GM12892 (cell line): ENCODE measurements around the gene TTC27. TPM values are rescaled to one million over a fixed set of nuclear protein-coding genes. Genes with fewer than 3 reads are reported as not detected.

ENCODE experiments used
- DNase-seq: peaks from one replicate; pipeline ENCODE4 v3.0.0; 2011; ENCODE audit not compliant: insufficient read length
- FAIRE-seq: peaks from 2 replicates; lab custom pipeline; 2011; peaks lifted over from hg19 to GRCh38; lab: Jason Lieb, UNC
- POLR2A ChIP-seq: IDR thresholded peaks from 2 replicates; pipeline ENCODE4 v1.6.1; 2011; ENCODE audit warnings: low read depth, low read length, control low read depth
- POLR2AphosphoS5 ChIP-seq: IDR thresholded peaks from 2 replicates; pipeline ENCODE4 v1.6.1; 2011; ENCODE audit warnings: low read depth, low read length, control low read depth
- TAF1 ChIP-seq: IDR thresholded peaks from 2 replicates; pipeline ENCODE4 v1.6.1; 2011; ENCODE audit warnings: low read depth, mild to moderate bottlenecking, control low read depth, low read length, borderline replicate concordance
- polyA plus RNA-seq: library from polyadenylated mRNA; unstranded; fragments of >200 nt; gene quantifications from one replicate; pipeline ENCODE4 v1.2.1, GENCODE V29; 2012; ENCODE audit warnings: missing spikeins, inconsistent platforms; ENCODE audit not compliant: missing spikeins

The TTC27 gene
- 25.3 TPM for polyA plus RNA-seq

DNA sequence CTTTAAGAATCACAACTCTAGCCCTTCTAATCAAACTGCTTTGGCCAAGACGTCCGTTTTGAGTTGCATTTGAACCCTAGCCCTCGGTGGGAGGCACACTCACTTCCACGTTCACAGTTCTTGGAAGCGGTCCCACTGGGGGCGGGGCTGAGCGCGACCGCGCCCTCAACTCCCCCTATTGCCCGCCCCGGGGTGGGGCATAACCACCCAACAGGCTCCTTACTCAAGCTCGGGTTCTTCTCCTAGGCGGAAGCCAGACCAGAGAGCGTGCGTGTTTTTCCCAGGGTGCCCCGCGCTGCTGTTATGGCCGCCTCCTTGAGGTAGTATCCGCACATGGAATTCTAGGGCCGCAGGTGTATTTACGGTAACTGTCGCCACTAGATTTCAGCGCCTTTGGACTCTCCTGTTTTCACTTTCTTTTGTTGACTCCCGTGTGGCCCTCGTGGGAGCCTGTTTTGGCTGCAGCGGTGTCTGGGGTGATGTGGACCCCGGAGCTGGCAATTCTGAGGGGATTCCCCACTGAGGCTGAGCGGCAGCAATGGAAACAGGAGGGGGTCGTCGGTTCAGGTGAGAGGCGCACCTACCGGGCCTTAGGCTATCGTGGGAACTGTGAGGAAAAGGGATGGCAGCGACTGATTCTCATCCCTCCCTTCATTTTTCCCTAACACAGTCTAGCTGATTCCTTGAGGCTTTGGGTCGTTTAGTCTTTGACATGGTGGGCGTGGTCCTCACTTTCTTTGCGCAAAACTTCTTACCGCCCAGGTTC, at the start of gene TTC27:
Gene TTC27, plus strand, starts transcription at position 237 of the 766 bp plus-strand sequence. Its CDS starts 243 bp downstream, at position 480.
- TF ChIP-seq TAF1 (peak; percentile 82; the same call in 1 of the 2 replicates), POLR2AphosphoS5 (no peak; the same call in none of the 2 replicates), POLR2A (peak; percentile 80)
- peak; percentile 85 for DNase-seq
- FAIRE-seq = peak; percentile 97

DNA sequence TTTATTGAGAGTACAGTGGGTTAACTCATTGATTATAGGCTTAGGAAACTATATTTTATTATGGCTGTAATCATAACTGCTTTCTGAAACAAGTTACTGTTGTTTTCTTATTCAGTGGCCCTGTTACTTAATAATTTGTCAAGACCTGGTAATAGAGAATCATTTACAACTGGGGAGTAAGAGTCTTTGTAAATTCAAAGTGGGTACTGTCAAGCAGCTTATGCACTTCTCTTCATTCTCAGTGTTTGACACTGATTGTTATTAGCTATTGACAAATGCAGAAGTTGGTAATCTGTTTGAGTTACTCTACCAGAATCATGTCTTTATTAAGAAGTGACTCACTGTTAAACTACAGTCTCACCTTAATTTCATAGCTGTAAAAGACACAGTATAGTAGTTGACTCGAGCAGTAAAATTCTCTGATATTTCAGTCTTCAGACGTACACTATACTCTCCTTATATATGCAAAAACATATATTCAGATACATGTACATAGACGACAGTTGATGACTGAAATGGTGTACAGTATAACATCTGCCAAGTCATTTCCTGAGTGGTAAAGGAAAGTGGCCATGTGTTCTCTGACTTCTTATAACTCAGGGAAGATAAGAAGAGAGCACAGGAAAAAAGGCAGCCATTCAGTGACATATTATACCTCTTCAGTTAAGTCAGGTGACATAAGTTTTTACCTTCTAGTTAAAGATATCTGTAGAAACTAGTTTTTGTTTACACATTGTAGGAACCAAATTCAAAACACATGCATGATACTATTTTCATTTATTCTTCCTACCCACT, 36.0 kb upstream of the TTC27 start:
- FAIRE-seq (no peak), DNase-seq (no peak)
- TF ChIP-seq POLR2A (no peak), TAF1 (no peak), POLR2AphosphoS5 (no peak)

DNA sequence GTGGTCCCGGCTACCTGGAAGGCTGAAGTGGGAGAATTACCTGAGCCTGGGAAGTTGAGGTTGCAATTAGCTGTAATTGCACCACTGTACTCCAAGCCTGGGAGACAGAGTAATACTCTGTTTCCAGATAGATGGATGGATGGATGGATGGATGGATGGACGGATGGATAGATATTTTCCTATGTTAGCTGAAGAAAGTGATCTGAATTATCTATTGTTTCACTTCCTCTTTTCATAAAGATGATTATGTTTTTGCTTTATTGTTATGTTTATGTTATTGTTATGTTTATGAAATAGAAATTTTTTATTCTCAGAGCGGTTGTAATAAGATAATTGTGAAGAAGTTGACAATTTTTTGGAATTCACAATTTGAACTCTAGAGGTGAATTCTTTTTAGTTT, 33.3 kb upstream of the TTC27 start:
- DNase-seq = no peak
- peak; percentile 40 for FAIRE-seq
- TF ChIP-seq POLR2A = no peak
- no peak for TF ChIP-seq POLR2AphosphoS5
- no peak for TF ChIP-seq TAF1

DNA sequence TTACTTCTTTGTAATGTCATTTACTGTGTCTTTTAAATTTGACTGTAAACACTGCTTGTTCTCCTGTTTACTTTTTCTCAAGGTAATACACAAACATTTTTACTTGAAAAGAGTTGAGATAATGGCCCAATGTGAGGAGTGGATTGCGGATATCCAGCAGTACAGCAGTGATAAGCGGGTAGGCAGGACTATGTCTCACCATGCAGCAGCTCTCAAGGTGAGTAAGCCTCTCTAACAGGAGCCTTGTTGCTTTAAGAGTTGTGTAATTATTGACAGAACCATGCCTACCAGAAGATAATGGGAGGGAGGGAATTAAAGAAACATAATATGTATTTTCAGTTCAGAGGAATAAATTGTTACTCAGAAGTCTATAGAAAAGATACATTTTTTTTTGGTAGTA, 16.5 kb upstream of the TTC27 start:
- DNase-seq (no peak), FAIRE-seq (no peak)
- no peak for TF ChIP-seq POLR2A
- TF ChIP-seq TAF1 = no peak
- no peak for TF ChIP-seq POLR2AphosphoS5

DNA sequence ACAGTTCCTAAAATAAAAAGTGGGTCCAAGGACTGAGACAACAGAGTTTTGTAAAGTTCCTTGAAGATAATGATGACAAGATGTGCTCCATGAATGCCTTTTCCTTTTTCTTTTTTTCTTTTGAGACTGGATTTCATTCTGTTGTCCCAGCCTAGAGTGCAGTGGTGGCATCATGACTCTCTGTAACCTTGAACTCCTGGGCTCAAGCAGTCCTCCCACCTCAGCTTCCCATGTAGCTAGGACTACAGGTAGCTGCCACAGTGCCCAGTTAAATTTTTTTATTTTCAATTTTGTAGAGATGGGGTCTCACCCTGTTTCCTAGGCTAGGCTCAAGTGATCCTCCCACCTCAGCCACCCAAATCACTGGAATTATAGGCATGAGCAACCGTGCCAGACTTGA, 16.1 kb upstream of the TTC27 start:
- DNase-seq = no peak
- FAIRE-seq = no peak
- TF ChIP-seq POLR2A (no peak), TAF1 (no peak), POLR2AphosphoS5 (no peak)

DNA sequence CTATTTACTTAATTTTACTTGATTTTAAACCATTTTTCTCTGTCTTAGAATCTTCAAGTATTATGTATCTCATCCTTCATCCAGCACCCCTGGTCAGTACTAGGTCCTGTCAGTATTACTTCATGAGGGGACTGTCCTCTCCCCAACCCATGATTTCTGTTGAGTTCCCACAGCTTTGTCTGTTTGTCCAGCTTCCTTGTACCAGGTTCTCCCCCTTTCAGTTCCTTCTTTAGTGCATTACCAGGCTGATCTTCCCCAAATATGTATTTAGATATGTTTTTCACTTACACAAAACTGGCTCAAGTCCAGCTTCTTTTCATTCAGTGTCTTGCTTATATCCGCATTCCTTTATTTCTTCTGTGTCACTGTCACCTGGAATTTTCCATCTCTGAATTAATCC, 13.8 kb upstream of the TTC27 start:
- FAIRE-seq (no peak), DNase-seq (no peak)
- TF ChIP-seq POLR2AphosphoS5 = no peak
- TF ChIP-seq TAF1 = no peak
- TF ChIP-seq POLR2A = no peak

DNA sequence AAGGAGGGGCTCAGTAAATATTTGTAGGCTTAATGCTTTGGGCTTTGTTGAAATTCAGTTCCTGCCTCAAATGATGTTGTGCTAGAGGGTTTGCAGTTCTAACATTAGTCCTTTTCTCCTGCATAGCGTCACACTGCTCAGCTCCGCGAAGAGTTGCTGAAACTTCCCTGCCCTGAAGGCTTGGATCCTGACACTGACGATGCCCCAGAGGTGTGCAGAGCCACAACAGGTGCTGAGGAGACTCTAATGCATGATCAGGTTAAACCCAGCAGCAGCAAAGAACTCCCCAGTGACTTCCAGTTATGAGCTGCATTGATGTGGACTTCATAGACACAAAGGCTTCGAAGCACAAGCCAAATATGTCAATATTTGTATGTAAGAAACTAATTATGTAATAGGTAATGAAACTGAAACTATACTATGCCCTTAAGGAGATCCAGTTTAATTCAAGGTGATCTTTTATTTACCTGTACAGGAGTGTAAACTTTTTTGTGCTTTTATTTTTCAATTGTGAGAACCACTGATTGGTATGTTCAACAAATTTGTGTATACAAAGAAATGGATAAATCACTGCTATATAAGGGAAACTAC, 10.2 kb upstream of the TTC27 start:
- FAIRE-seq (no peak), DNase-seq (no peak)
- TF ChIP-seq TAF1 (no peak), POLR2A (no peak), POLR2AphosphoS5 (no peak)

DNA sequence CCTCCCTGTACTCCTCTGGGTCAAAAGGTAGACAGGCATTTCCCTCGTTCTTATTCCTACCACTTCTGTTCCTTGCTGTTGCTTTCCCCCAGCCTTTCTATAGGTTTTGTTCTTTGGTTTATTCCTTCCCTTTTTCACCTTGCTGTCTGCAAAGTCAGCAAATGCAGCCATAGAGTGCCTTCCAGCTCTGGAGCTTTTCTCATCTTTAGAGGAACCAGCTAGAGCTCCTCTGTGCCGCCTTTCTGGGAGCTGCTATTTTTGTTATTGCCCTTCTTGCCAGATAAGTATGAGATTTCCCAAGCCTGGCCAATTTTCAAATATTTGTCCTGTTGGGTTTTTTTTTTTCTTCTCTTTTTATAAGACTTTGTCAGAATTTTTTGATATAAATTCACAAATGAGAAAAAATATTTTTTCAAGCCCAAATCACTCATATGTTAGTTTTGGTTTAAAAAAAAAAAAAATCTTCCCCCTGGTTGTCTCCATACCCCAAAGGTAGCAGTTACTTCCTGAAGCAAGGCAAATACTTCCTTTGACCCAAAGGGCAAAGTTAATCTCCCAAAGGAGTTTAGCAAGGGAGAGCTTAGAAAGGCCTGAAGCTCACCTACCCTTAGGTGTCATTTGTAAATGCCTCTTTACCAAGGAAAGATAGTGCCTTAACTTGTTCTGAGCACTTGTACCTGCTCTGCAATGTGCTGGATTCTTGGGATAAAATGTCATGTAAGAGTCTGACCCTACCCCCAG, 5.1 kb upstream of the TTC27 start:
- TF ChIP-seq TAF1 = no peak
- no peak for TF ChIP-seq POLR2AphosphoS5
- TF ChIP-seq POLR2A = no peak
- DNase-seq (no peak), FAIRE-seq (no peak)

DNA sequence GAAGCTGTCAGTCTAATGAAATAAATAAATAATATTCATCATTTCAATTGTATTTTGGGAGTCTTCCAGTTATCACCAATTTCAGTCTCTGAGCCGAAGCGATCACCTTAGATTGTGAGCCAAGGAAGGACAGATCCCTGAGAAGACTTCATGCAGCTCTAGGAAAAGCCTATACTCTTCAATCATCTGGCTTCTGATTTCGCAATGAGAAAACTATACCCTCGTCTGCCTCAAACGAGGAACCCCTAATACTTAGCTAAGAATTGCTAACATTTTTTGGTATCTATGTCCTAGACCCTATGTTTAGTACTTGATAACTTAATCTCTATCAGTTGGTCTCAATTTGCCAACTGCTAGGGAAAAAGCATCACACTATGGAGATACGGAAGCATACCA, 4.5 kb upstream of the TTC27 start:
- TF ChIP-seq POLR2AphosphoS5 = no peak
- TF ChIP-seq POLR2A = no peak
- no peak for TF ChIP-seq TAF1
- no peak for FAIRE-seq
- DNase-seq = no peak

DNA sequence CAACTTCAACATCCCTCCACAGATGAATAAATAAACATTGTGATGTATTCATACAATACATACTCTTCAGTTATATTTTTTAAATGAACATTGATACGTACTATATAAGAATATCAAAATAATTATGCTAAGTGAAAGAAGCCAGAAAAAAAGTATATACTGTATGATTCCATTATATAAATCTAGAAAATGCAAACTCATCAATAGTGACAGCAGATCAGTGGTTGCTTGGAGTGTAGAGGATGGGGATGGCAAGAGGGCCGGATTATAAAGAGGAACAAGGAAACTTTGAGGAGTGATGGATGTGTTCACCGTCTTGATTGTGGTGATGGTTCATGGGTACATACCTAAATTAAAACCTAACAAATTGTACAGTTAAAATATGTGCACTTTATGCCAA, 3.0 kb upstream of the TTC27 start:
- TF ChIP-seq POLR2A (no peak), TAF1 (no peak), POLR2AphosphoS5 (no peak)
- DNase-seq = no peak
- no peak for FAIRE-seq

DNA sequence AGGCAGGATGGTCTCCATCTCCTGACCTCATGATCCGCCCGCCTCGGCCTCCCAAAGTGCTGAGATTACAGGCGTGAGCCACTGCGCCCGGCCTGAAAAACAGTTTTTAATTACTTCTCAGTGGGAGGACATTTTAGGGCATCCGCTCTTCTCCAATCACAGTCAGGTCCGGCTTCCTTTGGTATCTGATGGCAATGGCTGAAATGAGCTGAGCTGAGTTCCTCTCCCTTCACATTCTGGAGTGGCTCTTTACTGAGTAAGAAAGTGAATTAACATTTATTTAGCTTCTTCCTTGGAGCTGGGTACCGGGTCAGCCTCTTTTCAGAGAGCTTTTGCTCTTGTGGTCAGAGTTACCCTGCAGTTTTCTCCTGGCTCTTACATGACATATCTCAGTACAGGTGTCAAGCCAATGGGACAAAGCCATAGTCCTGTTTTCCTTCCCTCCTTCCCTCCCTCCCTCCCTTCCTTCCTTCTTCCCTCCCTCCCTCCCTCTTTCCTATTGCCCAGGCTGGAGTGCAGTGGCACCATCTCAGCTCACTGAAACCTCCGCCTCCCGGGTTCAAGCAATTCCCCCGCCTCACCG, 1.1 kb upstream of the TTC27 start:
- FAIRE-seq (no peak), DNase-seq (no peak)
- TF ChIP-seq POLR2AphosphoS5 (no peak), POLR2A (no peak), TAF1 (no peak)

DNA sequence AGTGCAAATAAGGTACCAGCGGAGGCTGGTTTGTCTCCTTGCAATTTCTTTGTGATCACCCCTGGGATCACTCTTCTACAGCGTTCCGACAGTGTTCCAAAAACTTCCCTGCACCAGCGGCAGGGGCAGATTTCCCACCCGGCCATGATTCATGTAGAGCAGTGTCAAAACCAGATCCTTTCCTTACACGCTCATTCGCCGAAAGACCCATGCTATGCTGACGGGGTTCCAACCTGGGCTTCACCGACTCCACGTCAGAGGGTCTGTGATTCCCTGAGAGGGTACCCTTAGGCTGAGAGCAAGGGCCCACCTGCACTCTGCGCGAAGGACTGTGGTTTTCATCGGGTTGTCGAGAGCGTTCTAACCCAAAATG, 423 bp upstream of the TTC27 start:
- FAIRE-seq (peak; percentile 73), DNase-seq (peak; percentile 8)
- TF ChIP-seq POLR2AphosphoS5 (no peak), POLR2A (no peak), TAF1 (no peak)
